Measurements from ENCODE around the gene IL1RAPL1.

IL1RAPL1 gene

DNA sequence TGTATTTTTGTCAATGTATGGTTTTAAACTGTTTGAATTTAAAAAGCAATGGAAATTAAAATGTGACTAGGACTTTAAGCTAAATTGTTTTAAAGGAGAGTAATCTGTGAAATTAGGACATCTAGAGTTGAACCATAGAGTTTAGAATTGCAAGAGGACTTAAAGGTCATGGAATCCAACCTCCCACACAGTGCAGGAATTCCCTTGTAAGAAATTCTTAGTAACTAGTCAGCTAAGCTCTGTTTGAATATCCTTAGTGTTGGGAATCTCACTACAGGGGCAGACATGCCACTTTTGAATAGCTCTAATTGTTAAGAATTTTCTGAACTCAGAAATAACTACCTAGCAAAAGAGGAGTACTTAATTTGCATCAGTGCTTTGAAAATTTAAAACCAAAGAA, 292.9 kb downstream of the IL1RAPL1 start:
- in situ Hi-C loops (cut with MboI; ENCODE audit: low sequenced_read_pairs, unreplicated experiment): no loop called here
- TF ChIP-seq, protein P1, sequence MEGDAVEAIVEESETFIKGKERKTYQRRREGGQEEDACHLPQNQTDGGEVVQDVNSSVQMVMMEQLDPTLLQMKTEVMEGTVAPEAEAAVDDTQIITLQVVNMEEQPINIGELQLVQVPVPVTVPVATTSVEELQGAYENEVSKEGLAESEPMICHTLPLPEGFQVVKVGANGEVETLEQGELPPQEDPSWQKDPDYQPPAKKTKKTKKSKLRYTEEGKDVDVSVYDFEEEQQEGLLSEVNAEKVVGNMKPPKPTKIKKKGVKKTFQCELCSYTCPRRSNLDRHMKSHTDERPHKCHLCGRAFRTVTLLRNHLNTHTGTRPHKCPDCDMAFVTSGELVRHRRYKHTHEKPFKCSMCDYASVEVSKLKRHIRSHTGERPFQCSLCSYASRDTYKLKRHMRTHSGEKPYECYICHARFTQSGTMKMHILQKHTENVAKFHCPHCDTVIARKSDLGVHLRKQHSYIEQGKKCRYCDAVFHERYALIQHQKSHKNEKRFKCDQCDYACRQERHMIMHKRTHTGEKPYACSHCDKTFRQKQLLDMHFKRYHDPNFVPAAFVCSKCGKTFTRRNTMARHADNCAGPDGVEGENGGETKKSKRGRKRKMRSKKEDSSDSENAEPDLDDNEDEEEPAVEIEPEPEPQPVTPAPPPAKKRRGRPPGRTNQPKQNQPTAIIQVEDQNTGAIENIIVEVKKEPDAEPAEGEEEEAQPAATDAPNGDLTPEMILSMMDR (IDR thresholded peaks at IDR 0.05; ENCODE audit: borderline replicate concordance, control extremely low read depth, extremely low read depth, insufficient read depth, missing control alignments): no peak

DNA sequence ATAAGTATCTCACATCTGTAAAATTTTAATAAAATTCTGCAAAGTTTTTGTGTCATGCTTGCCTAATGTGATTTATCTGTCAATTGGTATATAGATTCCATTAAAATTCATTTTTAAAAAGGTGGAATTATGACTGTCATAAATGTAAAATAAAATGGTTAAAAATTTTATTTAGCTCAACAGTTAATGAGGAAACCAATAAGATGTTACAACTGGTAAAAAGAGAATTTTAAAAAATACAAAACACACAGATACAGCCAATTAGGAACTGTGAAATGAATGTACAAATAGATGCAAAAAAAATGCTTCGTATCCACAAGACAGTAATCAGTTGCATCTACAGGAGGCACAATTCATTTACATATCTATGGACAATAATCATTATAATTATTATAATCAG, 297.6 kb downstream of the IL1RAPL1 start:
- TF ChIP-seq, protein P1 (IDR thresholded peaks at IDR 0.05; ENCODE audit: borderline replicate concordance, control extremely low read depth, extremely low read depth, insufficient read depth, missing control alignments): no peak
- in situ Hi-C loops (cut with MboI; ENCODE audit: low sequenced_read_pairs, unreplicated experiment): no loop called here
- no peak for DNase-seq (ENCODE audit: low spot score)

More for the DNA sequence above, 292.9 kb downstream of the IL1RAPL1 start:
- DNase-seq (ENCODE audit: low spot score): no peak

DNA sequence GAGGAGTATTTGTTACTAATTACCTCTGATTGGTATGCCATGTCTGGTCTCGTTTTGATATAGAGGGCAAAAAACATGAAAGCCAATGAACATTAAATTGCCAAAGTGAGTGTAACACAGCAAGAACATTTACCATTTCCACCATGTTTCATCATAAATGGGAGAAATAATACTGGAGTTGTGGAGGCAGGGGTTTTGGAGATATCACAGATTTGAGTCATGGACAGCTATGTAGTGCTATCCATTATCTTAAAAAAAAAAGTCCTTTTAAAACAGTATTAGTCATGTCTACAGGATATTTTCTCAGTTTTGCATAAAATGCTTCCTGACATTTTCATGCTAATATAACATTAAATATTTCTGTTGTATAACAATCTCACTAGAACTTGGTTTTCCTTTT, 301.2 kb downstream of the IL1RAPL1 start:
- in situ Hi-C loops (cut with MboI; ENCODE audit: low sequenced_read_pairs, unreplicated experiment): no loop called here
- DNase-seq (ENCODE audit: low spot score): no peak
- TF ChIP-seq, protein P1 (IDR thresholded peaks at IDR 0.05; ENCODE audit: borderline replicate concordance, control extremely low read depth, extremely low read depth, insufficient read depth, missing control alignments): no peak

DNA sequence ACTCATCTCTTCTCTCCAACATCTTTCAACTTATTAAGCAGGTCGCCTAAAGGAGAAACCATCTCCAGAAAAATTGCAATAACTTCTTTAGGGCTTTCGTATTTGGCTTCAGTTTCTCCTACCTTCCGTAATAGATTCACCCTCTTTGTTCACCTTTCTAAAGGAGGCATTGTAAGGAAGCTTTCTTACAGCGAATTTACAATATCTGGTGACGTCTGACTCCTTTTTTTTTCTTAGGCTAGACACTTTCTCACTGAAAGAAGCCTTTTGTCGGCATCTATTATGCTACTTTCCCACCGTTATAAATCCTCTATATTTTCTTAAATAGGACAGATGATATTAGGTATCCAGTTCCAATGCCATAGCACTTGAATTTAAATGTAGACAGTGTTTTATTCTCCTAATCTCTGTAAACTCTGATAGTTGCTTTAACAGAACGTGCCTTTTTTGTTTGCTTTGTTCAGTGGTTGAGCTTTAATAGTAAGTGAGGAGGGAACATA, 302.4 kb downstream of the IL1RAPL1 start:
- DNase-seq (ENCODE audit: low spot score): no peak
- TF ChIP-seq, protein P1 (IDR thresholded peaks at IDR 0.05; ENCODE audit: borderline replicate concordance, control extremely low read depth, extremely low read depth, insufficient read depth, missing control alignments): no peak
- in situ Hi-C loops (cut with MboI; ENCODE audit: low sequenced_read_pairs, unreplicated experiment): no loop called here

DNA sequence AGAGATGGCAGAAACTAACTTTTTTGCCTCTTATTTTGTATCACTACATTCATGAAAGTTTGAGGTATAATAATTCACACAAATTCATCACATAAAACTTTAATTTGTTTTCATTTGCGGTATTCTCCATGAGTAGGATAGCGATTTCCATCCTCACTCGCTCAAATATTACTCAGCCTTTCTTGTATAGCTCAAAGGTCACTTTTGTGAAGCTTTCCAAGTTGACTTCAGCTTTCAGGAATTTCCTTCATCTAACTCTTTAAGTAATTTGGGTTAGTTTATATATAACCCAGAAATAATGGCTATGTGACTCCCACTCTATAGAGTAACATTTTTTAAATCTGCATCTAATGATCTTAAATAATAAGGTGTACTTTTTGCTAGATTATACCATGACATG, 314.4 kb downstream of the IL1RAPL1 start:
- in situ Hi-C loops (cut with MboI; ENCODE audit: low sequenced_read_pairs, unreplicated experiment): no loop called here
- TF ChIP-seq, protein P1 (IDR thresholded peaks at IDR 0.05; ENCODE audit: borderline replicate concordance, control extremely low read depth, extremely low read depth, insufficient read depth, missing control alignments): no peak
- no peak for DNase-seq (ENCODE audit: low spot score)

DNA sequence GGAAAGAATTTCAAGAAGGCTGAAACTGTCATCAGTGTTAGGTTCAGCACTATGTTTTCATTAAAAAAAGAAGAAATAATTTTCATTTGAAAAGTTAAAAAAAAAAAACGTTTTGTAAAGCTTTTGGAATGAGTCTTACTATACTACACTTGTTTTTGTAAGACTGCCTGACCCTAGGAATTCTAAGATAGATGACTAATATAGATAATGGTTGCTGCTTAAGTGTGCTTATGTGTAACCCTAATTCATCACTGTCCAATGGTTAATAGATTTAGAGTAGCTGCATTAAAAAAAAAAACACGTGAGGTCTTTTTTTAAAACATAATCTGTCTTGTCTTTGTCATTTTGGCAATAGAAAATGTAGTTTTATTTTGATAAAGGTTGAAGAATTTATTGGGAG, 323.2 kb downstream of the IL1RAPL1 start:
- no peak for DNase-seq (ENCODE audit: low spot score)
- TF ChIP-seq, protein P1 (IDR thresholded peaks at IDR 0.05; ENCODE audit: borderline replicate concordance, control extremely low read depth, extremely low read depth, insufficient read depth, missing control alignments): no peak
- in situ Hi-C loops (cut with MboI; ENCODE audit: low sequenced_read_pairs, unreplicated experiment): no loop called here

Data from GM13976 (cell line).